HG02852 (cell line): ENCODE measurements around the gene HKDC1.
"Not testable (repeated sequence)": the region's sequence is repeated elsewhere in the genome, so short reads cannot be mapped to it uniquely, and the experiment has no call there.

ENCODE experiments used
- ATAC-seq: cut with Tn5 transposase; IDR thresholded peaks from one replicate; pipeline ENCODE4 v1.9.1; 2021; ENCODE audit warnings: mild to moderate bottlenecking, moderate library complexity; ENCODE audit not compliant: unreplicated experiment

Gene HKDC1, protein sequence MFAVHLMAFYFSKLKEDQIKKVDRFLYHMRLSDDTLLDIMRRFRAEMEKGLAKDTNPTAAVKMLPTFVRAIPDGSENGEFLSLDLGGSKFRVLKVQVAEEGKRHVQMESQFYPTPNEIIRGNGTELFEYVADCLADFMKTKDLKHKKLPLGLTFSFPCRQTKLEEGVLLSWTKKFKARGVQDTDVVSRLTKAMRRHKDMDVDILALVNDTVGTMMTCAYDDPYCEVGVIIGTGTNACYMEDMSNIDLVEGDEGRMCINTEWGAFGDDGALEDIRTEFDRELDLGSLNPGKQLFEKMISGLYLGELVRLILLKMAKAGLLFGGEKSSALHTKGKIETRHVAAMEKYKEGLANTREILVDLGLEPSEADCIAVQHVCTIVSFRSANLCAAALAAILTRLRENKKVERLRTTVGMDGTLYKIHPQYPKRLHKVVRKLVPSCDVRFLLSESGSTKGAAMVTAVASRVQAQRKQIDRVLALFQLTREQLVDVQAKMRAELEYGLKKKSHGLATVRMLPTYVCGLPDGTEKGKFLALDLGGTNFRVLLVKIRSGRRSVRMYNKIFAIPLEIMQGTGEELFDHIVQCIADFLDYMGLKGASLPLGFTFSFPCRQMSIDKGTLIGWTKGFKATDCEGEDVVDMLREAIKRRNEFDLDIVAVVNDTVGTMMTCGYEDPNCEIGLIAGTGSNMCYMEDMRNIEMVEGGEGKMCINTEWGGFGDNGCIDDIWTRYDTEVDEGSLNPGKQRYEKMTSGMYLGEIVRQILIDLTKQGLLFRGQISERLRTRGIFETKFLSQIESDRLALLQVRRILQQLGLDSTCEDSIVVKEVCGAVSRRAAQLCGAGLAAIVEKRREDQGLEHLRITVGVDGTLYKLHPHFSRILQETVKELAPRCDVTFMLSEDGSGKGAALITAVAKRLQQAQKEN

GRCh38 chr10:69220041-69220451 lies at the start of gene HKDC1:
Gene HKDC1, plus strand, starts transcription at chr10:69220332. Its CDS starts 104 bp downstream, at chr10:69220436.
- no peak for ATAC-seq

DNA sequence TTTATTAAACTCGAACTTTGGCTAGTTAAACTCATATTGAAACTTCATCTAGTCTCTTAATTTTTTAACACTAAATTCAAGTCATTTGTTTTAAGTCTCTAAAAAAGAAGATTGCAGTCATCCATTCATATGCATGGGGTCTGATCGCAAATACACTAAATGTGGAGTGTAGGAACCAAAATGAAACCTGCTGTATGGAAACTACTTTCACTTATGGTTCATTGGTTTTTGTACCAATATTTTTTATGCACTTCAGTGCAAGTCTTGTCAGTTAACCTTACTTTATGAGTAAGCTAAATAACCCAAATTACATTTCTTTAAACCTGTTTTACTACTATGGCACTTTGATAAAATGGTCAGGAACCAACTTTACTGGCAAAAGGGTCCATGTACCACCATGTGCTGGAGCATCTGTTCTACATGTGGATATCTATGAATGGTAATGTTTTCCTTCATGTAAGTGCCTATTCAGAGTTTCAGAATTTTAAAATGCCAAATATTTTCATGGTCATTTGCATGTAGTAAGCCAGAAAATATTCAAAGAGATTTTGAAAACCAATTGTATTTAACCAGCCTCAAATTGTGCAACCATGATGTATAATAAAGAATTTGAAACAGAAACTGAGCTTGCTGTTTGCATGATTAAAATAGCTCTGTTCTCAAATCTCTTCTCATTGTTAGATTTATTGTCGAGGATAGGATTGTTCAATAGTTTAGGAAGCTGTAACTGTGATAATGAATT lies 47.7 kb upstream of the HKDC1 start:
- ATAC-seq = no peak

DNA sequence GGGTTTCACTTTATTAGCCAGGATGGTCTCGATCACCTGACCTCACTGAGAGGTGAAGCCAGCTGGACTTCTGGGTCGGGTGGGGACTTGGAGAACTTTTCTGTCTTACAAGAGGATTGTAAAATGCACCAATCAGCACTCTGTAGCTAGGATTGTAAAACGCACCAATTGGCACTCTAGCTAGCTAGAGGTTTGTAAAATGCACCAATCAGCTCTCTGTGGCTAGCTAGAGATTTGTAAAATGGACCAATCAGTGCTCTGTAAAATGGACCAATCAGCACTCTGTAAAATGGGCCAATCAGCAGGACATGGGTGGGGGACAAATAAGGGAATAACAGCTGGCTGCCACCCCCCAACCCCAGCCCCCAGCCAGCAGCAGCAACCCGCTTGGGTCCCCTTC lies 44.8 kb upstream of the HKDC1 start:
- not testable (repeated sequence) for ATAC-seq

- no peak for ATAC-seq
These were observed 43.3 kb upstream of the HKDC1 start for GRCh38 chr10:69176823-69177222.

DNA sequence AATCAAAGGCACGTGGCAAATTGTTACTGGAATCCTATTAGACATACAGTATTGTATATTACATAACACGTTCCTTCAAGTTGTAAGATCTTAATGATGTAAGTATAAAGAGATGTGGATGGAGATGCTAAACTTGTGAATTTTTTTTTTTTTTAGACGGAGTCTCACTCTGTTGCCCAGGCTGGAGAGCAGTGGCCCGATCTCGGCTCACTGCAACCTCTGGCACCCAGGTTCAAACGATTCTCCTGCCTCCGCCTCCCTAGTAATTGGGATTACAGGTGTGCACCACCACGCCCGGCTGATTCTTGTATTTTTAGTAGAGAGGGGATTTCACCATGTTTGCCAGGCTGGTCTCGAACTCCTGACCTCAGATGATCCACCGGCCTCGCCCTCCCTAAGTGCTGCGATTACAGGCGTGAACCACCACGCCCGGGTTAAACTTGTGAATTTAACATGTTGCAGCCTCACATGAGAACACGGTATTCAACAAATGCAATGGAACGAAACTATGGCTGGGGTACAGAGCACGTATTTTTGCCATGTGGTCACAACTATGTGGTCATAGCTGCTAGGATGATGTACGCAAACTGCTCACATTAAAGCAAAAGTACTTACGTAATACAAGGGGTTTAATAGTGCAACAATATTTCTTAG lies 40.9 kb upstream of the HKDC1 start:
- peak; percentile 34 for ATAC-seq

- peak; percentile 85 for ATAC-seq
These were observed 40.2 kb upstream of the HKDC1 start, which contains the start of gene SUPV3L1 for GRCh38 chr10:69179743-69180524. Gene SUPV3L1, plus strand, starts transcription at chr10:69180234. Its CDS starts 58 bp downstream, at chr10:69180292.

GRCh38 chr10:69180525-69181204 lies 39.5 kb upstream of the HKDC1 start:
- no peak for ATAC-seq

DNA sequence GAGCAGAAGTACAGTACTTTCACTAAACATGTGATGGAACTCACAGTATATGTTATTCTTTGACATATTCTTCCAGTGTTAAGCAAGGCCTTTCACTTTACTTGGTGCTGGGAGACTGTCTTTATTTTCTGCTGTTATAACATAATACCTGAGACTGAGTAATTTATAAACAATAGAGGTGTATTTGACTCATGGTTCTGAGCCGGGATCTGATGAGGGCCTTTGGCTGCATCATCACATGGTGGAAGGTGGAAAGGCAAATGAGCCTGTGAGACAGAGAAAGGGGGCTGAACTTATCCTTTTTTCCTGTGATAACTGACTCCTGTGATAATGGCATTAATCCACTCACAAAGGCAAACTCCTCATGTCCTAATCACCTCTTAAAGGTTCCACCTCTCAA lies 38.7 kb upstream of the HKDC1 start:
- ATAC-seq = no peak

DNA sequence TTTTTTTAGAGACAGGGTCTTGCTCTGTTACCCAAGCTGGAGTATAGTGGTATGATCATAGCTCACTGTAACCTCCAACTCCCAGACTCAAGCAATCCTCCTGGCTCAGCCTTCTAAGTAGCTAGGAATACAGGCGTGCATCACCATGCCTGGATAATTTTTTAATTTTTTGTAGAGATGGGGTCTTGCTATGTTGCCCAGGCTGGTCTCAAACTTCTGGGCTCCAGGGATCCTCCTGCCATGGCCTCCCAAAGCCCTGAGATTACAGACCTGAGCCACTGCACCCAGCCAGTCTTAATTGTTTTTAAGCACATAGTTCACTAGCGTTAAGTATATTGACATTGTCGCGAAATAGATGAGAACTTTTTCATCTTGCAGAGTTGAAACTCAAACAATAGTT lies 38.1 kb upstream of the HKDC1 start:
- no peak for ATAC-seq

DNA sequence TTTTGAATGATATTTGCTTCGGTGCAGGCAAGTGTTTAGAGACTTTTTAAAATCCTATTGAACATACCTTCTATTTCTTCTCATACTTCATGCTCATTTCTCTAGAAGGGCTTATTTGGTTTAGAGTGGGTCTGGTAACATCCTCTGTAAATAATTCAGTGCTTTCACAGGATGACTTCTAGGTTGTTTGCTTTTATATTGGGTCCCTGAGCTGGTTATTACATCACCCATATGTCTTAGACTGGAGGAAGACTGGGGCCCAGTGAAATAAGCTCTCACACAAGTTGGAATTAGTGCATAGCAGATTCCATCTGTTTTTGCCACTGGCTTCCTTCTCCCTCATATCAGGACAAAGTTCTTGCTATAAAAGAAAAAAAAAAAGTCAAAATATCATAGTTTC lies 33.6 kb upstream of the HKDC1 start:
- no peak for ATAC-seq

- ATAC-seq = no peak
These were observed 19.1 kb upstream of the HKDC1 start for GRCh38 chr10:69201045-69201444.

DNA sequence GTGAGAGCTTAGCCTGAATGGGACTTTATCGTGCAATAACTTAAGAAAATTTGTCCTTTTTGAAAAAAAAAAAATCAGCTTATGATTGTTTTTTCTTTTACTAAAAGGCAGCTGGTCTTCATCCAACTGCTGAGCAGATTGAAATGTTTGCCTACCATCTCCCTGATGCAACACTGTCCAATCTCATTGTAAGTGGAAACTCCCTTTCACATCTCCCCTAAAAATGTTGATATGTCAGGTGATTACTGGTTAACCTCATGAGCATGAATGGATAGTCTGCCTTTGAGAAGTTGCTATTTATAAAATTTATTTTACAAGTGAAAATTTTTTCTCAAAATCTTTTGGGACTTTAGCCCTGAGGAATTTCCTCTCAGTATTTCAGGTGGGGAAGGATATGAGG lies 17.8 kb upstream of the HKDC1 start:
- ATAC-seq = no peak

DNA sequence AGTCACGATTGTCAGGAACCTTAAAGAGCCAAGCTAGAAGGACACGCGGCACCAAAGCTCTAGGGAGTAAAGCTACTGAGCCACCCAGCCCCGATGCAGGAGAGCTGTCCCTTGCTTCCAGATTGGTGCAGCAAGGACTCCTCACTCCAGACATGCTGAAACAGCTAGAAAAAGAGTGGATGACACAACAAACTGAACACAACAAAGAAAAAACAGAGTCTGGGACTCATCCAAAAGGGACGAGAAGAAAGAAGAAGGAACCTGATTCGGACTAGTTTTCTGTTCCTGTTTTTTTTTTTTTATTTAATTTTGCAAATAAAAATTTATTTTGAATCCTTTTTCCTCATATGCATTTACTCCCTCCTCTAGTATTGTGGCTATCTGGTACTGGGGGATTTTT lies 11.4 kb upstream of the HKDC1 start:
- ATAC-seq = no peak

- no peak for ATAC-seq
These were observed 10.2 kb upstream of the HKDC1 start for GRCh38 chr10:69209787-69210484.

DNA sequence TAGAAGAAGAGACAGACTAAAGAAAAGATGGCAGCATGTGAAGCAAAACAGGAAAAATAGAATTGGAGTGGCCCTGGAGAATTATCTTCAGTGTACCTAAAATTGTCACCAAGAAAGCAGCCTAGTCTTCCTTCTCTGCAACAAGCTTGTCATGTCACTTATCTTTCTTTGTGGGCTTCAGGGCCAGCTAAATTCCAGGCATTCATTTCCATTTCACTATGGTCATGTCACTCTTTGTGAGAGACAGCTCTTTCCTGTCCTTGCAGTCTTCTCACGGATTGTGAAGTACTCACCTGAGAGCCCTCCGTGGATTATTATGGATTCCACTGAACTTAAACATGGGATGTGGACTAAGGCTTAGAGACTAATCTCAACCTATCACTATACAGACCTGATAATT lies 9.0 kb upstream of the HKDC1 start:
- no peak for ATAC-seq

- ATAC-seq = no peak
These were observed 8.6 kb upstream of the HKDC1 start for GRCh38 chr10:69211524-69211923.

DNA sequence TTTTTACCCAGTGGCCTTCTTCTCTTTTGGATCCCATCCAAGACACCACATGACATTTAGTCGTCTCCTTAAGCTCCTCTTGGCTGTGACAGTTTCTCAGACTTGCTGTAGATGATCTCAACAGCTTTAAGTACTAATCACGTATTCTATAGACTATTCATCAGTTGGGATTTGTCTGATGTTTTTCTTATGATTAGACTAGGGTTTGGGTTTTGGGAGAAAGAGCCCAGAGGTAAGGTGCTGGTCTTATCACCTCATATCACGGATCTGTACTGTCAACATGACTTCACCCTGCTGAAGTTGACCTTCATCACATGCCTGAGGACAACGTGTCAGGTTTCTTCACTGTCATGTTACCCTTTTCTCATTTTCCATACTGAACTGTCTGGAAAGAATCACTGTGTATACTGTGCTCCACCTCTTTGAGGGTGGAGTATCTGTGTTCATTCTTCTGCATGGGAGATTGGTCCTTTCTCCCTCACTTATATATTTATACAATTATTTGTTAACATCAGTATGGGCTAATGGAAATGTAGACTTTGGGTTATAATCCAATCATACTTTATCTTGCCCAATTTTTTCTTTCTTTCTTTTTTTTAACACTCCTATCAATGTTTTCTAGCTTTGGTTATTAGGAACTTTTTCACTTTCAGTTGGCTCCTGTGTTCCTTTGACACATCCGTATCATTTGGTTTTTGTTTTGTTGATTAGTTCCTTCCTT lies 6.4 kb upstream of the HKDC1 start:
- ATAC-seq = no peak

DNA sequence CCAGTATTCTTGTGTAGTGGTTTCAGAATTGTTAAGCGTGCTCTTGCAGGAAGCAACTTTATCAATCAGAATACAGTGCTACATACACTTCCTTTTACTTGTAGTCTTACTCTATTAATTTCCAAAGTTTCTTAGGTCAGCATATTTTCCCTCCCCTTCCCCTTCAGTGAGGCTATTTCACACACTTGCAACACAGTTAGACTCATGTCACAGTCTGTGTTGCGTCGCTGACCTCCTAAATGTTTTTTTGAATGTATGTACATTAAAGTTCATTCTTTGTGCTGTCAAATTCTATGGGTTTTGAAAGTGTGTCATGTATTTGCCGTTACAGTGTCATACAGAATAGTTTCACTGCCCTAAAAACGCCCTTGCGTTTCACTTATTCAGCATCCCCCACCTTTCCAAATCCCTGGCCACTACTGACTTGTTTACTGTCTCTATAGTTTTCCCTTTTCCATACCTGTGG lies 5.4 kb upstream of the HKDC1 start:
- ATAC-seq = no peak
